Panc1 (cell line): ENCODE data around the gene SLC6A15.

Experiments used
- CTCF ChIP-seq: fragments of 450-650 bp; IDR thresholded peaks from 2 replicates; pipeline ENCODE4 v1.5.1; 2017; ENCODE audit warnings: mild to moderate bottlenecking
- POLR2AphosphoS5 ChIP-seq: IDR thresholded peaks from 2 replicates; pipeline ENCODE4 v1.6.1; 2012; ENCODE audit warnings: mild to moderate bottlenecking, low read depth, low read length, moderate library complexity
- REST ChIP-seq, 2 experiments: IDR thresholded peaks; 2 replicates each; pipeline ENCODE4 v1.6.1; 2011 to 2012; ENCODE audit warnings: low read depth in 2 of 2, control low read depth in 1 of 2, low read length in 1 of 2, mild to moderate bottlenecking in 1 of 2, moderate library complexity in 1 of 2; ENCODE audit not compliant: insufficient read depth in 1 of 2

DNA sequence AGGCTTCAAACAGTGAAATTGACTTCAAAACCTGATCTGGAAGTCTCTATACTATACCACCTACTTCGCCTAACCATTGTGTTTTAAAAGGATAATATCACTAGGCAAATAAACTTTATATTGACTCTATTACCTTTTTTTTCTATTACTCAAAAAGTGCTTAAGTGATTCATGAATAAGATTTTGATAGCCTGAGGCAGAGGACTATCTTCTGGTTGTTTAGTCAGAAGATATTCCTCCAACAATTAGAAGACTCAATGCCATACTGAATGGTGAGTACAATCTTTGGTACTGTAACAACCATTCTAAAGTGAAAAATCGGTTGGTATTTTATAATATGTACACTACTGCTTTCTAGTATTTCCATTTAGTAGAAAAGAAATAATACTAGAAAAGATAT, 22.8 kb downstream of the SLC6A15 start:
- TF ChIP-seq CTCF (no peak), REST (IDR thresholded peaks at IDR 0.05; ENCODE audit: insufficient read depth in 1 of 2, low read depth in 2 of 2, low read length in 1 of 2) (no peak), POLR2AphosphoS5 (no peak)
